PC-9 (cell line): ENCODE data around the gene B3GAT3. TPM values are rescaled to one million over a fixed set of nuclear protein-coding genes. Genes with fewer than 3 reads are reported as not detected.
A peak's percentile ranks its signal among the peaks of the same experiment; 100 is the strongest.
"Not testable (repeated sequence)": the region's sequence is repeated elsewhere in the genome, so short reads cannot be mapped to it uniquely, and the experiment has no call there.

ENCODE experiments used
- BruUV-seq: library from RNA; stranded (reverse); fragments of 400-500 nt; replicated peaks from 2 replicates; lab custom pipeline; 2021; lab: Mats Ljungman, UMichigan
- CTCF ChIA-PET: fragments of 300-600 bp; sonication (Branson Sonifier 250); formaldehyde crosslinking; loops from one replicate; lab custom pipeline; 2022; ENCODE audit warnings: antibody characterized with exemption; lab: Charles Lee
- POLR2A ChIA-PET: fragments of 300-600 bp; sonication (Branson Sonifier 250); formaldehyde crosslinking; loops from one replicate; lab custom pipeline; 2022; ENCODE audit warnings: antibody characterized with exemption; ENCODE audit not compliant: unreplicated experiment; lab: Charles Lee
- DNase-seq, 2 experiments: peaks; one replicate each; pipeline versions ENCODE4 v3.0.0 to v3.0.0-alpha.2; 2015 to 2022; ENCODE audit warnings: mixed read lengths in 1 of 2
- H2AFZ ChIP-seq: fragments of 200-600 bp; sonication (generic); 2 replicates; pipeline ENCODE4 v1.8.1; 2017; ENCODE audit warnings: antibody characterized with exemption
- H3F3A ChIP-seq: fragments of 200-600 bp; sonication (generic); 2 replicates; pipeline ENCODE4 v1.8.1; 2017; ENCODE audit warnings: antibody characterized with exemption, mild to moderate bottlenecking, low read depth; ENCODE audit not compliant: insufficient read depth
- H3K27ac ChIP-seq: fragments of 200-600 bp; sonication (generic); 2 replicates; pipeline ENCODE4 v1.6.1; 2016; ENCODE audit warnings: mixed run types
- H3K27me3 ChIP-seq: fragments of 200-600 bp; sonication (generic); 2 replicates; pipeline ENCODE4 v1.6.1; 2016; ENCODE audit warnings: low read depth, mixed run types; ENCODE audit not compliant: insufficient read depth
- H3K36me3 ChIP-seq: fragments of 200-600 bp; sonication (generic); 2 replicates; pipeline ENCODE4 v1.6.1; 2016; ENCODE audit warnings: low read depth, mixed run types
- H3K4me1 ChIP-seq: fragments of 200-600 bp; sonication (generic); replicated peaks from 2 replicates; pipeline ENCODE4 v1.6.1; 2016; ENCODE audit warnings: mixed run types; ENCODE audit not compliant: insufficient read depth
- H3K4me2 ChIP-seq: fragments of 200-600 bp; sonication (generic); 2 replicates; pipeline ENCODE4 v1.6.1; 2017; ENCODE audit warnings: mixed run types
- H3K4me3 ChIP-seq: fragments of 200-600 bp; sonication (generic); 2 replicates; pipeline ENCODE4 v1.6.1; 2016; ENCODE audit warnings: mixed run types
- H3K79me2 ChIP-seq: fragments of 200-600 bp; sonication (generic); 2 replicates; pipeline ENCODE4 v1.6.1; 2017; ENCODE audit warnings: low read depth, mixed run types
- H3K9me2 ChIP-seq: fragments of 200-600 bp; sonication (generic); 2 replicates; pipeline ENCODE4 v1.8.1; 2017; ENCODE audit warnings: mild to moderate bottlenecking; ENCODE audit not compliant: insufficient read depth
- H3K9me3 ChIP-seq: fragments of 200-600 bp; sonication (generic); 2 replicates; pipeline ENCODE4 v1.8.1; 2016; ENCODE audit warnings: low read depth; ENCODE audit not compliant: insufficient read depth
- H4K20me1 ChIP-seq: fragments of 200-600 bp; sonication (generic); 2 replicates; pipeline ENCODE4 v1.8.1; 2017; ENCODE audit not compliant: insufficient read depth
- EZH2 ChIP-seq: fragments of 200-600 bp; sonication (generic); IDR thresholded peaks from 2 replicates; pipeline ENCODE4 v1.8.0; 2017; ENCODE audit warnings: antibody characterized with exemption, low read depth
- intact Hi-C: fragments of 100-400 bp; cut with micrococcal nuclease; formaldehyde crosslinking; loops from one replicate; pipeline ENCODE4 v1.10.0; 2022; ENCODE audit not compliant: unreplicated experiment
- total RNA-seq: library from RNA; stranded (reverse); gene quantifications from 2 replicates; pipeline ENCODE4 v1.2.3, GENCODE V29; 2021
- TF ChIP-seq, protein P1 (sequence below): fragments of 200-600 bp; sonication (generic); conservative IDR thresholded peaks from 2 replicates; pipeline ENCODE4 v1.6.1; 2017; ENCODE audit warnings: mixed run types, antibody characterized with exemption, mild to moderate bottlenecking, moderate library complexity

The B3GAT3 gene
- total RNA-seq, 1 experiment from 2014 or later: 38.9 TPM

DNA sequence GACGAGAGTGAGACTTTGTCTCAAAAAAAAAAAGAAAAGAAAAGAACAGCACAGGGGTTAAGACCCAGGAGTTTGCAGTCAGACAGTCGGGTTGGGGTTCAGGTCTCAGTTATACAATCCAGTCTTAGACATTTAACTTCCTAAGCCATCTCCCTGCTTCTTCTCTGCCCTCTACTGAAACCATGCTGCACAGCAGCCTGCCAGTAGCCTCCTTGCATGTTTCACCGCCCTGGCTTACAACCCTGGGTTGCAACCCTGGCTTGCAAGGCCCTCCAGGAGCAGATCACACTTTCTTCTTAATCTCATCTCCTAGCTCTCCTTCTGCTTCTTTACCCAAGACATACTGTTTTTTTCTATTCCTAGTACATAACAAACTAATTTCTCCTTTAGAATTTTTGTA, 5.9 kb upstream of the B3GAT3 start:
- CTCF ChIA-PET: no interaction called here

DNA sequence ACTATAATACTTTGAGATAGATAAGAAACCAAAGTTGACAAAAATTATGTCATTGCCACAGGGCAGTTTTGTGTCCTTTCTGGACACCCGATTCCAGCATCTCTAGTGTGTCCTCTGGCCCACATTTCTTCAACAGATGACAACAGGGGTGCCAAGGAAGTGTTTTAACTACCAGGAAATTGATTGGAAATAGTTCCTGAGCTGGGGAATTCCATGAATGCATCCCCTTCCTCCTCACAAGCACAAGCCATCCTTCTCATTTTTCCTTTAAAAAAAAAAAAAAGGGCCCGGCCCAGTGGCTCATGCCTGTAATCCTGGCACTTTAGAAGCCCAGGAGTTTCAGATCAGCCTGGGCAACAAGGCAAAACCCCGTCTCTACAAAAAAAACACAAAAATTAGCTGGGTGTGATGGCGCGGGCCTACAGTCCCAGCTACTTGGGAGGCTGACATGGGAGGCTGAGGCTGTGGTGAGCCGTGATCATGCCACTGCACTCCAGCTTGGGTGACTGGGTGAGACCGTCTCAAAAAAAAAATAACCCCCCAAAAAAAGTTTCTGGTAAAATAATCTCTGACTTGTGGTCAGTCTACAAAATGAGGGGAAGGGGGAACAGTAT, 797 bp upstream of the B3GAT3 start:
- Histone ChIP-seq H3K27ac (peak overlapping the region; percentile 86), H3K79me2 (peaks cover 18% of the 10 kb centered on the region), H3K4me3 (peak overlapping the region; percentile 44; the same call in 1 of the 2 replicates), H4K20me1 (no peaks in the 10 kb centered on the region), H3F3A (peaks cover 51% of the 10 kb centered on the region), H3K36me3 (peaks cover 17% of the 10 kb centered on the region; the same call in 1 of the 2 replicates), H3K9me3 (no peaks in the 10 kb centered on the region), H3K4me2 (peak overlapping the region; percentile 75), H2AFZ (0 out of 2 replicates have a peak overlapping the region, but pooled peaks have one; percentile 14), H3K4me1 (peaks cover 20% of the 10 kb centered on the region), H3K9me2 (no peaks in the 10 kb centered on the region), H3K27me3 (no peaks in the 10 kb centered on the region)
- CTCF ChIA-PET: interaction anchor here (0.6 kb wide), 1 partner anchor 108 kb away, joined by 6 read pairs; no protein-coding TSS in a partner anchor
- POLR2A ChIA-PET: interaction anchor here (0.6 to 1.6 kb wide), 8 partner anchors 31 to 1058 kb away, joined by 3 to 15 read pairs (median 4); partner anchors contain the start of genes C11orf98, CSKMT, INTS5 and TUT1
- no peak for TF ChIP-seq EZH2
- TF ChIP-seq, protein P1, sequence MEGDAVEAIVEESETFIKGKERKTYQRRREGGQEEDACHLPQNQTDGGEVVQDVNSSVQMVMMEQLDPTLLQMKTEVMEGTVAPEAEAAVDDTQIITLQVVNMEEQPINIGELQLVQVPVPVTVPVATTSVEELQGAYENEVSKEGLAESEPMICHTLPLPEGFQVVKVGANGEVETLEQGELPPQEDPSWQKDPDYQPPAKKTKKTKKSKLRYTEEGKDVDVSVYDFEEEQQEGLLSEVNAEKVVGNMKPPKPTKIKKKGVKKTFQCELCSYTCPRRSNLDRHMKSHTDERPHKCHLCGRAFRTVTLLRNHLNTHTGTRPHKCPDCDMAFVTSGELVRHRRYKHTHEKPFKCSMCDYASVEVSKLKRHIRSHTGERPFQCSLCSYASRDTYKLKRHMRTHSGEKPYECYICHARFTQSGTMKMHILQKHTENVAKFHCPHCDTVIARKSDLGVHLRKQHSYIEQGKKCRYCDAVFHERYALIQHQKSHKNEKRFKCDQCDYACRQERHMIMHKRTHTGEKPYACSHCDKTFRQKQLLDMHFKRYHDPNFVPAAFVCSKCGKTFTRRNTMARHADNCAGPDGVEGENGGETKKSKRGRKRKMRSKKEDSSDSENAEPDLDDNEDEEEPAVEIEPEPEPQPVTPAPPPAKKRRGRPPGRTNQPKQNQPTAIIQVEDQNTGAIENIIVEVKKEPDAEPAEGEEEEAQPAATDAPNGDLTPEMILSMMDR: no peak
- TSS peak; percentile 99 for BruUV-seq
- DNase-seq: no peak
- intact Hi-C loops: loop anchor here (1.0 to 5.0 kb wide), 3 partner anchors 24 to 45 kb away; partner anchors contain the start of genes C11orf98, CSKMT, GANAB and TUT1

More for the DNA sequence above, 5.9 kb upstream of the B3GAT3 start:
- Histone ChIP-seq H3K9me3 (no peaks in the 10 kb centered on the region), H3K36me3 (peaks cover 53% of the 10 kb centered on the region), H3K4me3 (no peak overlapping the region), H3K4me2 (no peak overlapping the region), H3K79me2 (no peaks in the 10 kb centered on the region), H3K9me2 (no peaks in the 10 kb centered on the region), H4K20me1 (no peaks in the 10 kb centered on the region), H3F3A (peaks cover 47% of the 10 kb centered on the region), H3K4me1 (peaks cover 3% of the 10 kb centered on the region), H3K27me3 (no peaks in the 10 kb centered on the region), H2AFZ (no peak overlapping the region), H3K27ac (no peak overlapping the region)
- BruUV-seq: no TSS peak
- intact Hi-C loops: no loop called here
- TF ChIP-seq, protein P1: no peak
- TF ChIP-seq EZH2: no peak
- POLR2A ChIA-PET: no interaction called here
- no peak for DNase-seq

DNA sequence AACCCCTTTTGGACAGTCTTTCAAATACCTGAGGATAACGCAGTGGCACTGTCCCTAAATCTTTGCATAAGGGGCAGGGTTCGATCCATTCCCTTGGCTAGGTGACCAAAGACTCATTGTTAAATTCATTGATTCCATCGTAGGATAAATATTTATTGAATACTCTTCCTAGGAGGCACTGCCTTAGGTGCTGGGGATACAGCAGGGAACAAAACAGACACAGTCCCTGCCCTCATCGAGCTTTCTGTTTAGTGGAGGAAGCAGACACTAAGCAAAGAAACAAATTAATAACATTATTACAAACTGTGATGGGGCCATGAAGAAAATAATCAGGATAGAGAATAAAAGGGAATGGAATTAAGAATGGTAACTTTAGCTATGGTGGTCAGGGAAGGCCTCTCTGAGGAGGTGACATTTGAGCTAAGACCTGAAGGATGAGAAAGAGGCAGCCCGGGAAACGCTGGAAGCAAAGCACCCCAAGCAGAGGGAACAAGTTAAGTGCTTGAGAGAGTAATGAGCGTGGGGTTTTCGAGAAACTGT, 689 bp downstream of the B3GAT3 start:
- no peaks in the 10 kb centered on the region for H3K9me3 ChIP-seq
- peak overlapping the region; percentile 88 for H2AFZ ChIP-seq
- intact Hi-C loops: loop anchor here (5.0 kb wide), 1 partner anchor 46 kb away; the partner anchor contains the start of genes C11orf98 and CSKMT

DNA sequence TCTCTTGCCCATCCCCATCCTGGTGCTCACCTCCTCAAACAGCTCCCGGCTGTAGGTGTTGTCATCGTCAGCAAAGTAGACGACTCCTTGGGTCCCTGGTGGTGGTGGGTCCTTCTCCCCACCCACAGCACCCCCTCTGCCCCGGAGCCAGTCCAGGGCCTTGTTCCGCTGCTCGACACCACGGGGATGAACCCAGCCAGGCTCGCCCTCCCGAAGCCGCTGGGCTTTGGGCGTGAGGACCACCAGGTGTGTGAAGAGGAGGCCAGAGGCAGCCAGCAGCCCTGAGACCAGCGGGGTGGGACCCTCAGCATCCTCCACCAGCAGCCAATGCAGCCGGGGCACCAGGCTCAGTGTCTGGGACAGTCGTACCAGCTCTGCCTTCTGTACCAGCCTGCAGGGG, 4.8 kb downstream of the B3GAT3 start:
- POLR2A ChIA-PET: interaction anchor here (0.6 kb wide), 1 partner anchor 25 kb away, joined by 7 read pairs; no protein-coding TSS in a partner anchor
- H3K79me2 ChIP-seq: peaks cover 18% of the 10 kb centered on the region
- H3K36me3 ChIP-seq, H3K4me2 ChIP-seq, H3K27ac ChIP-seq, H3K9me3 ChIP-seq, CTCF ChIA-PET, H4K20me1 ChIP-seq, H3K9me2 ChIP-seq, H3K27me3 ChIP-seq, BruUV-seq, H3K4me3 ChIP-seq, DNase-seq, H2AFZ ChIP-seq, intact Hi-C loops: not testable (repeated sequence)
- H3K4me1 ChIP-seq: peaks cover 35% of the 10 kb centered on the region
- H3F3A ChIP-seq: peaks cover 43% of the 10 kb centered on the region

More for the DNA sequence above, 689 bp downstream of the B3GAT3 start:
- H4K20me1 ChIP-seq: no peaks in the 10 kb centered on the region
- H3K4me2 ChIP-seq: peak overlapping the region; percentile 75
- H3K27me3 ChIP-seq: no peaks in the 10 kb centered on the region
- peaks cover 6% of the 10 kb centered on the region; the same call in 1 of the 2 replicates for H3K36me3 ChIP-seq
- H3F3A ChIP-seq: peaks cover 50% of the 10 kb centered on the region
- BruUV-seq: TSS peak; percentile 29
- peak overlapping the region; percentile 79 for H3K4me3 ChIP-seq
- TF ChIP-seq EZH2: no peak
- TF ChIP-seq, protein P1: no peak
- peak overlapping the region; percentile 86 for H3K27ac ChIP-seq
- CTCF ChIA-PET: interaction anchor here (0.6 to 1.0 kb wide), 2 partner anchors 29 to 166 kb away, joined by 3 to 5 read pairs; partner anchors contain the start of gene TUT1
- H3K79me2 ChIP-seq: peaks cover 18% of the 10 kb centered on the region
- H3K9me2 ChIP-seq: no peaks in the 10 kb centered on the region
- peaks cover 20% of the 10 kb centered on the region for H3K4me1 ChIP-seq
- POLR2A ChIA-PET: interaction anchor here (0.6 to 1.6 kb wide), 5 partner anchors 29 to 609 kb away, joined by 3 to 15 read pairs (median 9); partner anchors contain the start of genes C11orf98, CSKMT, HNRNPUL2 and INTS5
- DNase-seq: no peak
